HEK293 (cell line): ENCODE data around the gene SYTL1.
A peak's percentile ranks its signal among the peaks of the same experiment; 100 is the strongest.

Source experiments
- CTCF ChIA-PET: fragments of 350-600 bp; formaldehyde crosslinking; extraction: SDS; loops from one replicate; lab custom pipeline; 2021; ENCODE audit warnings: antibody characterized with exemption; lab: Yijun Ruan, JAX
- POLR2A ChIA-PET: fragments of 300-600 bp; formaldehyde crosslinking; extraction: SDS; loops from one replicate; lab custom pipeline; 2020; ENCODE audit warnings: antibody characterized with exemption, inconsistent platforms; lab: Yijun Ruan, JAX
- H3K27ac ChIP-seq: fragments of 200-500 bp; sonication (Bioruptor generic); 2 replicates; pipeline ENCODE4 v1.5.1; 2014; ENCODE audit warnings: low read depth, low read length, control low read depth, inconsistent platforms; ENCODE audit errors: extremely low read depth
- H3K36me3 ChIP-seq, 2 experiments: fragments of 200-500 bp in 1 of 2; sonication (Bioruptor generic) in 1 of 2; 1 replicate in 1 of 2; 2 replicates in 1 of 2; pipeline ENCODE4 v1.5.1; 2014 to 2017; ENCODE audit warnings: inconsistent platforms in 2 of 2, low read length in 2 of 2; ENCODE audit not compliant: control insufficient read depth in 2 of 2, insufficient read depth in 1 of 2
- H3K4me1 ChIP-seq: fragments of 200-500 bp; sonication (Bioruptor generic); 2 replicates; pipeline ENCODE4 v1.5.1; 2014; ENCODE audit warnings: mild to moderate bottlenecking, low read length, inconsistent platforms; ENCODE audit not compliant: control insufficient read depth, insufficient read depth
- H3K4me3 ChIP-seq: 2 replicates; pipeline ENCODE4 v1.5.1; 2011; ENCODE audit warnings: low read depth, mild to moderate bottlenecking, control low read depth, low read length, moderate library complexity
- H3K9me3 ChIP-seq: fragments of 200-500 bp; sonication (Bioruptor generic); 2 replicates; pipeline ENCODE4 v1.5.1; 2014; ENCODE audit warnings: low read depth, low read length, inconsistent platforms; ENCODE audit not compliant: control insufficient read depth, insufficient read depth
- BCL11B ChIP-seq: fragments of 450-650 bp; formaldehyde crosslinking; IDR thresholded peaks from 2 replicates; pipeline ENCODE4 v1.5.1; 2016; ENCODE audit warnings: low read depth, missing biosample characterization, missing genetic modification characterization
- GLIS2 ChIP-seq: fragments of 450-650 bp; formaldehyde crosslinking; IDR thresholded peaks from 2 replicates; pipeline ENCODE4 v1.5.1; 2016; ENCODE audit warnings: missing biosample characterization, missing genetic modification characterization
- HIC1 ChIP-seq: fragments of 450-650 bp; formaldehyde crosslinking; IDR thresholded peaks from 2 replicates; pipeline ENCODE4 v1.5.1; 2016; ENCODE audit warnings: missing biosample characterization, missing genetic modification characterization
- HOXD13 ChIP-seq: sonication (generic); formaldehyde crosslinking; IDR thresholded peaks from 2 replicates; pipeline ENCODE4 v1.8.0; 2022; ENCODE audit warnings: missing genetic modification reagents, borderline replicate concordance
- IKZF3 ChIP-seq: fragments of 450-650 bp; IDR thresholded peaks from 2 replicates; pipeline ENCODE4 v1.5.0; 2018; ENCODE audit warnings: missing biosample characterization, mild to moderate bottlenecking, missing genetic modification characterization, moderate library complexity
- KLF7 ChIP-seq: fragments of 450-650 bp; formaldehyde crosslinking; IDR thresholded peaks from 2 replicates; pipeline ENCODE4 v1.5.1; 2016; ENCODE audit warnings: missing biosample characterization, missing genetic modification characterization, borderline replicate concordance
- KLF9 ChIP-seq: fragments of 450-650 bp; formaldehyde crosslinking; IDR thresholded peaks from 2 replicates; pipeline ENCODE4 v1.5.1; 2016; ENCODE audit warnings: missing biosample characterization, missing genetic modification characterization, low read depth
- MZF1 ChIP-seq: fragments of 450-650 bp; formaldehyde crosslinking; IDR thresholded peaks from 2 replicates; pipeline ENCODE4 v1.5.1; 2017; ENCODE audit warnings: missing biosample characterization, missing genetic modification characterization, borderline replicate concordance
- PRDM10 ChIP-seq: fragments of 450-650 bp; formaldehyde crosslinking; IDR thresholded peaks from 2 replicates; pipeline ENCODE4 v1.5.1; 2016; ENCODE audit warnings: missing biosample characterization, missing genetic modification characterization
- SP2 ChIP-seq: fragments of 450-650 bp; formaldehyde crosslinking; IDR thresholded peaks from 2 replicates; pipeline ENCODE4 v1.5.1; 2016; ENCODE audit warnings: missing biosample characterization, missing genetic modification characterization
- TCF7L2 ChIP-seq: IDR thresholded peaks from 2 replicates; pipeline ENCODE4 v1.6.1; 2011; ENCODE audit warnings: low read depth, mild to moderate bottlenecking, inconsistent platforms, low read length, moderate library complexity, borderline replicate concordance
- YY2 ChIP-seq: fragments of 450-650 bp; formaldehyde crosslinking; IDR thresholded peaks from 2 replicates; pipeline ENCODE4 v1.5.1; 2016; ENCODE audit warnings: missing biosample characterization, missing genetic modification characterization
- ZBTB26 ChIP-seq: fragments of 450-650 bp; formaldehyde crosslinking; optimal IDR thresholded peaks from 2 replicates; pipeline ENCODE3; 2016; ENCODE audit warnings: missing biosample characterization, mild to moderate bottlenecking, missing genetic modification characterization
- ZBTB6 ChIP-seq: fragments of 450-650 bp; formaldehyde crosslinking; IDR thresholded peaks from 2 replicates; pipeline ENCODE4 v1.5.1; 2017; ENCODE audit warnings: missing biosample characterization, missing genetic modification characterization
- ZBTB8A ChIP-seq: fragments of 450-650 bp; formaldehyde crosslinking; IDR thresholded peaks from 2 replicates; pipeline ENCODE4 v1.5.1; 2016; ENCODE audit warnings: missing biosample characterization, missing genetic modification characterization
- ZFP41 ChIP-seq: fragments of 450-650 bp; formaldehyde crosslinking; IDR thresholded peaks from 2 replicates; pipeline ENCODE4 v1.5.1; 2016; ENCODE audit warnings: missing biosample characterization, missing genetic modification characterization, borderline replicate concordance
- ZFP69B ChIP-seq: fragments of 450-650 bp; formaldehyde crosslinking; IDR thresholded peaks from 2 replicates; pipeline ENCODE4 v1.5.1; 2016; ENCODE audit warnings: missing biosample characterization, missing genetic modification characterization
- ZNF239 ChIP-seq: fragments of 450-650 bp; formaldehyde crosslinking; IDR thresholded peaks from 2 replicates; pipeline ENCODE4 v1.5.1; 2016; ENCODE audit warnings: missing biosample characterization, missing genetic modification characterization
- ZNF280D ChIP-seq: fragments of 450-650 bp; formaldehyde crosslinking; IDR thresholded peaks from 2 replicates; pipeline ENCODE4 v1.5.1; 2016; ENCODE audit warnings: missing biosample characterization, missing genetic modification characterization
- ZNF510 ChIP-seq: fragments of 450-650 bp; formaldehyde crosslinking; IDR thresholded peaks from 2 replicates; pipeline ENCODE4 v1.5.1; 2018; ENCODE audit warnings: mild to moderate bottlenecking, missing genetic modification characterization, missing biosample characterization; ENCODE audit not compliant: insufficient replicate concordance
- ZNF544 ChIP-seq: fragments of 450-650 bp; formaldehyde crosslinking; IDR thresholded peaks from 2 replicates; pipeline ENCODE4 v1.5.0; 2017; ENCODE audit warnings: missing biosample characterization, missing genetic modification characterization
- ZNF558 ChIP-seq: fragments of 450-650 bp; formaldehyde crosslinking; IDR thresholded peaks from 2 replicates; pipeline ENCODE4 v1.5.1; 2016; ENCODE audit warnings: missing biosample characterization, missing genetic modification characterization
- ZNF560 ChIP-seq: fragments of 450-650 bp; formaldehyde crosslinking; IDR thresholded peaks from 2 replicates; pipeline ENCODE4 v1.5.1; 2017; ENCODE audit warnings: missing biosample characterization, missing genetic modification characterization, borderline replicate concordance
- ZNF580 ChIP-seq: fragments of 450-650 bp; formaldehyde crosslinking; IDR thresholded peaks from 2 replicates; pipeline ENCODE4 v1.5.1; 2016; ENCODE audit warnings: missing biosample characterization, missing genetic modification characterization
- ZNF830 ChIP-seq: fragments of 450-650 bp; IDR thresholded peaks from 2 replicates; pipeline ENCODE4 v1.5.0; 2018; ENCODE audit warnings: missing biosample characterization, missing genetic modification characterization, low read depth, mild to moderate bottlenecking, moderate library complexity

Gene SYTL1

GRCh38 chr1:27365372-27366112 is 23.7 kb downstream of the SYTL1 start:
- ChIA-PET CTCF (interaction anchor here (0.6 to 5.1 kb wide), 26 partner anchors 11 to 851 kb away, joined by 3 to 84 read pairs (median 5); partner anchors contain the start of gene CD164L2), POLR2A (interaction anchor here (0.5 to 2.6 kb wide), 25 partner anchors 9 to 1216 kb away, joined by 3 to 23 read pairs (median 5); partner anchors contain the start of genes CD164L2, SLC9A1, STX12 and SYTL1)
- Histone ChIP-seq H3K4me3 (peak overlapping the region; percentile 60), H3K27ac (peak overlapping the region; percentile 78), H3K9me3 (no peaks in the 10 kb centered on the region), H3K4me1 (peaks cover 2% of the 10 kb centered on the region; the same call in 1 of the 2 replicates), H3K36me3 (peaks cover 0 to 31% of the 10 kb centered on the region in 2 experiments; a peak in 1 of 3 replicates)
- TF ChIP-seq HIC1 (tag by site-specific recombination) (peak; percentile 72), ZBTB26 (tag by site-specific recombination) (peak; percentile 22), ZFP69B (tag by site-specific recombination) (no peak), ZNF560 (tag by site-specific recombination) (no peak), KLF7 (tag by site-specific recombination) (peak; percentile 40; the same call in 1 of the 2 replicates), PRDM10 (tag by site-specific recombination) (peak; percentile 90), ZNF544 (tag by site-specific recombination) (no peak), ZNF580 (no peak), ZNF830 (tag by site-specific recombination) (no peak), ZBTB8A (tag by site-specific recombination) (peak; percentile 96), BCL11B (no peak), ZFP41 (tag by site-specific recombination) (no peak), HOXD13 (CRISPR knock-in tag) (no peak), SP2 (peak; percentile 82), YY2 (tag by site-specific recombination) (no peak), ZBTB6 (no peak), MZF1 (0 out of 2 replicates have a peak, but pooled peaks have one; percentile 55), IKZF3 (tag by site-specific recombination) (peak; percentile 74), ZNF510 (tag by site-specific recombination) (no peak), KLF9 (tag by site-specific recombination) (peak; percentile 96), ZNF558 (tag by site-specific recombination) (no peak), ZNF239 (tag by site-specific recombination) (no peak), TCF7L2 (no peak), GLIS2 (tag by site-specific recombination) (no peak), ZNF280D (tag by site-specific recombination) (no peak)
